Left lung (tissue), 10 donors: Measurements from ENCODE around the gene CHCHD6. TPM values are rescaled to one million over a fixed set of nuclear protein-coding genes. Genes with fewer than 3 reads are reported as not detected.

Source experiments
- ATAC-seq: fragments of 200-7000 bp; cut with Tn5 transposase; one replicate; pipeline ENCODE4 v1.9.1; 2020; ENCODE audit warnings: moderate library complexity
- DNase-seq, 4 donors: peaks; one replicate each; pipeline ENCODE4 v3.0.0-alpha.2; 2013 to 2020
- H3K27ac ChIP-seq, 2 donors: fragments of 200-600 bp; sonication (generic) in 1 of 2; one replicate each; pipeline versions ENCODE4 v1.5.0 to v1.8.0; 2020 to 2021
- H3K27me3 ChIP-seq, 2 donors: fragments of 200-600 bp; sonication (generic) in 1 of 2; one replicate each; pipeline versions ENCODE4 v1.5.0 to v1.8.0; 2020 to 2021
- H3K36me3 ChIP-seq, 2 donors: fragments of 200-600 bp; sonication (generic) in 1 of 2; one replicate each; pipeline versions ENCODE4 v1.5.0 to v1.8.0; 2020 to 2021
- H3K4me1 ChIP-seq, 2 donors: fragments of 200-600 bp; one replicate each; pipeline ENCODE4 v1.8.0; 2021
- H3K4me3 ChIP-seq, 2 donors: fragments of 200-600 bp; sonication (generic) in 1 of 2; one replicate each; pipeline versions ENCODE4 v1.5.0 to v1.8.0; 2020 to 2021; ENCODE audit warnings: mild to moderate bottlenecking in 1 of 2
- H3K9me3 ChIP-seq, 2 donors: fragments of 200-600 bp; sonication (generic) in 1 of 2; one replicate each; pipeline versions ENCODE4 v1.5.0 to v1.8.0; 2020 to 2021
- intact Hi-C, 2 donors: fragments of 100-400 bp; cut with DNase I; formaldehyde crosslinking; loops; one replicate each; pipeline versions ENCODE4 v1.11.2 to v1.14.2; 2022
- polyA plus RNA-seq, 6 donors: library from polyadenylated mRNA; unstranded; fragments of 120-200 nt; gene quantifications; one replicate each; pipeline ENCODE4 v1.2.1, GENCODE V29; 2013; ENCODE audit not compliant: insufficient read length in 6 of 6
- total RNA-seq, 2 donors: library from RNA; stranded (reverse); fragmentation: NEBNext Ultra II Directional; extraction: Animal tissue kit (Norgen Biotek cat#: 25700); gene quantifications; one replicate each; pipeline ENCODE4 v1.2.1, GENCODE V29; 2021
- TF ChIP-seq, protein P1 (sequence below), 2 donors: fragments of 200-600 bp; sonication (generic) in 1 of 2; IDR thresholded peaks; one replicate each; pipeline versions ENCODE4 v1.5.0 to v1.8.0; 2021; ENCODE audit warnings: antibody characterized with exemption in 2 of 2
- donor health status: DM: no; HTN: yes; CAD: no.
- donor health status: DM: no; HTN: no; CAD: no.

CHCHD6 gene
- total and polyA plus RNA-seq, 8 donors = 11.8 to 21.1 (median 18.4) TPM

DNA sequence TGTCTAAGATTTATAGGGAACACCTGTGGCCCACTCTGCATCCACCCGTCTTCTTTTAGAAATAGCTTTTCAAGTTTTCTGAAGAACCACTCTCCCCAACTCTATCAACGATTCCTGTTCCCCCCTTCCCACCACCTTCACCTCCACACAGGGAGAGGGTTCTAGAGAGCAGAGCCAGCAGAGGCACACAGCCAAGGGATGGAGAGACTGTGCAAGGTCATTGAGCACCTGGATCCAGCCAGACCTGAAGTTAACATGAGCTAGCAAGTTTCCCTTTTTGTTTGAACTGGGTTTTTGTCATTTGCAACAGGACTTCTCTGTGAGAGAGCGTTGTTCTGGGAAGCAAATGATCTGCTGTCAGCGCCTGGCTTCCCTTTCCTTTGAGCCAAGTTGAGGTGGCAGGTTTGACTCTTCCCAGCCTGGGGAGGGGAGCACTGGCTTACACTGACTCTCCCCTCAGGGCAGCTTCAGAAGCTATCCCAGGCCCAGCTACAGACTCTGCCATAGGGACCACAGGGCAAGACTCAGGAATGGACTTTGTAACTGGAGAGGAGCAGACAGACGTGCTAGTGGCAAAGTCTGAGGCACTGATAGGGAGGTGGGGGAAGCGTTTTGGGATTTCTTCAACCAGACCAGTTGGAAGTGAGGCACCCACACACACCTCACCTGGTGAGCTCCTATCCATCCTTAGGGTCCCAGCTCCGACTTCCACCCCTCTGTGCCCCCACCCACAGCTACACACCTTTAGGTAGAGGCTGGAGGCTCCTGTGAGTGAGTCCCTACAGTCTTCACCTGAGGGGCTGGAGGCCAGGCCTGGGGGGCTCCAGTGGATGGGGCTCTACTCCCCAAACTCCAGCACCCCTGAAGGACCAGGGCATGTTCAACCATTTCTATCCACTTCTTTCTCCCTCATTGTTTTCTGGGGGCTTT lies 259.5 kb downstream of the CHCHD6 start:
- Histone ChIP-seq H3K36me3 (no peaks in the 10 kb centered on the region), H3K27me3 (no peaks in the 10 kb centered on the region), H3K4me3 (no peak overlapping the region), H3K9me3 (no peaks in the 10 kb centered on the region), H3K27ac (no peak overlapping the region), H3K4me1 (peaks cover 7 to 15% of the 10 kb centered on the region in 2 donors)
- TF ChIP-seq, protein P1, sequence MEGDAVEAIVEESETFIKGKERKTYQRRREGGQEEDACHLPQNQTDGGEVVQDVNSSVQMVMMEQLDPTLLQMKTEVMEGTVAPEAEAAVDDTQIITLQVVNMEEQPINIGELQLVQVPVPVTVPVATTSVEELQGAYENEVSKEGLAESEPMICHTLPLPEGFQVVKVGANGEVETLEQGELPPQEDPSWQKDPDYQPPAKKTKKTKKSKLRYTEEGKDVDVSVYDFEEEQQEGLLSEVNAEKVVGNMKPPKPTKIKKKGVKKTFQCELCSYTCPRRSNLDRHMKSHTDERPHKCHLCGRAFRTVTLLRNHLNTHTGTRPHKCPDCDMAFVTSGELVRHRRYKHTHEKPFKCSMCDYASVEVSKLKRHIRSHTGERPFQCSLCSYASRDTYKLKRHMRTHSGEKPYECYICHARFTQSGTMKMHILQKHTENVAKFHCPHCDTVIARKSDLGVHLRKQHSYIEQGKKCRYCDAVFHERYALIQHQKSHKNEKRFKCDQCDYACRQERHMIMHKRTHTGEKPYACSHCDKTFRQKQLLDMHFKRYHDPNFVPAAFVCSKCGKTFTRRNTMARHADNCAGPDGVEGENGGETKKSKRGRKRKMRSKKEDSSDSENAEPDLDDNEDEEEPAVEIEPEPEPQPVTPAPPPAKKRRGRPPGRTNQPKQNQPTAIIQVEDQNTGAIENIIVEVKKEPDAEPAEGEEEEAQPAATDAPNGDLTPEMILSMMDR (IDR thresholded peaks at IDR 0.05) = no peak
- DNase-seq = peak in 2 of 4 donors; percentile 26 to 34
- ATAC-seq = no peak
- intact Hi-C loops = no loop called here

DNA sequence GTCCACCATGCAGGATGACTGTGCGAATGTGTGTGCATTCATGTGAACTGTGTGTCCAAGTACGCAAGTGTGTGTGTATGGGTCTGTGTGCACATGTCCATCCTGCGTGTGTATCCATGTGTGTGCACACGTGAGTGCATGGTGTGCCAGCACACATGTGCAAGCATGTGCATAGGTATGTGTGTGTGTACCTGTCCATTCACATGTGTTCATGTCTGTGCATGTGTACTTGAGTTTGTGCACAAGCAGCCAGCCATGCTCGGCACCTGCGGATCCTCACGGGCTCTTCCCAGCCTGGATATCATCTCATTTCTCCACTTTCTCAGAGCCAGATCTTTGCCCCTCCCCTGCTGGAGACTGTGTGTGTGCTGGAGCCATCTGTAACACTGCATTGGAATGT lies 260.2 kb downstream of the CHCHD6 start:
- TF ChIP-seq, protein P1 (IDR thresholded peaks at IDR 0.05) = no peak
- no peak overlapping the region for H3K27ac ChIP-seq
- peaks cover 7 to 15% of the 10 kb centered on the region in 2 donors for H3K4me1 ChIP-seq
- H3K27me3 ChIP-seq = no peaks in the 10 kb centered on the region
- DNase-seq (peak in 2 of 4 donors; percentile 18 to 29), ATAC-seq (no peak)
- no peaks in the 10 kb centered on the region for H3K36me3 ChIP-seq
- no peak overlapping the region for H3K4me3 ChIP-seq
- H3K9me3 ChIP-seq = no peaks in the 10 kb centered on the region
- intact Hi-C loops = no loop called here

DNA sequence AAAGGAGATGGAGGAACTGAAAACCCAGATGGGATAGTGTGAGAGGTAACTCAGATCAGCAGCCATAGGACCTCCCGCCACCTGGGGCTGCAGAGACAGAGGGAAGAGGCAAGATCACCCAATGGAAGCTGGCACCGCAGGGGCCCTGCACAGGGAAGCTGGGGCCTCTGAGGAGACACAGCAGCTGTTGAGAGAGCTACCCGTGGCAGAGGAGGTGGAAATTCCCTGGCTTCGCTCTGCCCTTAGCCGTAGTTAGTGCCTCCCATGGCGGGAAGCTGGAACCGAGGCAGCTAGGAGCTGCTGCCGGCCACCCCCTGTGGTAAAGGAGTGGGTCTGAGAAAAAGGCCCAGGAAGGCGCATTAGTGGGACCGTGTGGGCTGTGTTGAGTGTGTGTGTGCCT lies 260.9 kb downstream of the CHCHD6 start:
- no peak overlapping the region for H3K4me3 ChIP-seq
- intact Hi-C loops = no loop called here
- TF ChIP-seq, protein P1 (IDR thresholded peaks at IDR 0.05) = no peak
- H3K4me1 ChIP-seq = peaks cover 7 to 15% of the 10 kb centered on the region in 2 donors
- H3K36me3 ChIP-seq = no peaks in the 10 kb centered on the region
- no peaks in the 10 kb centered on the region for H3K9me3 ChIP-seq
- H3K27ac ChIP-seq = no peak overlapping the region
- ATAC-seq (no peak), DNase-seq (peak in 1 of 4 donors; percentile 41)
- H3K27me3 ChIP-seq = no peaks in the 10 kb centered on the region

DNA sequence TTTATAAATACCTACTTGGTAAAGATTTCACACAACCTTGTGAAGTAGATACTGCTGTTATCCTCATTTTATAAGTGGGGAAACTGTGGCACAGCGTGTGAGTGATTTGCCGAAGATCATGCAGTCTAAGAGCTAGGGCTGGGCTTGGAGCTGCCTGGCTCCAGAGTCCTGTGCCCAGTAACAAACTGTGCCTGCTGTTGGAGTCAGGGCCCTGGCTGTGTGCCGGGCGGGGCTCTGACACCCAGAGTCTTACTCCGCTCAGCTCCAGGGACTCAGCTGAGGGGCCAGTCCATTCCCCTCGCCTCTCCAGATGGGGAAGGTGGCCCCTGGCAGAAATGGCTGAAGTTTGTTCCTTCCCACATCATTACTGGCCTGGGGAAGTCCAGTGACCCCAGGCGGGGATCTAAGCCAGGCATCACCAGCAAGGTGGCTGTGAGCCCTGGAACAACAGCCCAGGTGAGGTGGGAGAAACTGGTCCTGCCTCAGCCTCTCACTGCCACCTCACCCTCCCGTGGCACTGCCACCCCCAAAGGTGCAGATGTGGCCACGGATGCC lies 261.6 kb downstream of the CHCHD6 start:
- TF ChIP-seq, protein P1 (IDR thresholded peaks at IDR 0.05) = no peak
- ATAC-seq (no peak), DNase-seq (peak in 1 of 4 donors; percentile 54)
- Histone ChIP-seq H3K27ac (no peak overlapping the region), H3K27me3 (no peaks in the 10 kb centered on the region), H3K4me3 (no peak overlapping the region), H3K9me3 (no peaks in the 10 kb centered on the region), H3K36me3 (no peaks in the 10 kb centered on the region), H3K4me1 (peaks cover 7 to 11% of the 10 kb centered on the region in 2 donors)
- intact Hi-C loops = no loop called here

DNA sequence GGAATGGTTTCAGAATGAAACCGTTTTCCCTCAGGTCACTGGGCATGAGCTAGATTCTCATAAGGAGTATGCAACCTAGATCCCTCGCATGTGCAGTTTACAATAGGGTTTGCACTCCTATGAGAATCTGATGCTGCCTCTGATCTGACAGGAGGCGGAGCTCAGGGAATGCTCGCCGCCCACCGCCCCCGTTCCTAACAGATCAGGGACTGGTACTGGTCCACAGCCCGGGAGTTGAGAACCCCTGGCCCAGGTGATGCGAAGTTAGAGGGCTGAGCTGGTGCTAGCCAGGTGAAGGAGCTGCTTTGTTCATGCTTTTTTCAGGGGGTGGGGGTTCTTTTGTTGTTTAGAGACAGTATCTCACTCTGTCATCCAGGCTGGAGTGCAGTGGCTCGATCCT lies 263.3 kb downstream of the CHCHD6 start:
- ATAC-seq (no peak), DNase-seq (peak in 1 of 4 donors; percentile 71)
- intact Hi-C loops = no loop called here
- H3K4me3 ChIP-seq = no peak overlapping the region
- H3K27me3 ChIP-seq = peaks cover 0 to 5% of the 10 kb centered on the region in 2 donors
- no peaks in the 10 kb centered on the region for H3K36me3 ChIP-seq
- no peaks in the 10 kb centered on the region for H3K4me1 ChIP-seq
- H3K9me3 ChIP-seq = no peaks in the 10 kb centered on the region
- TF ChIP-seq, protein P1 (IDR thresholded peaks at IDR 0.05) = no peak
- no peak overlapping the region for H3K27ac ChIP-seq
